ENCODE results near the gene ADAT2.
"Not testable (repeated sequence)": the region's sequence is repeated elsewhere in the genome, so short reads cannot be mapped to it uniquely, and the experiment has no call there.

The ADAT2 gene

GRCh38 chr6:143450453-143451371, at the start of gene ADAT2, which contains the start of gene PEX3:
TSS of gene ADAT2 (minus strand) at chr6:143450695. CDS start at chr6:143450658, 37 bp downstream.
TSS of gene PEX3 (plus strand) at chr6:143450805. CDS start at chr6:143451043, 238 bp downstream.
- DNase-seq = peak; percentile 94

DNA sequence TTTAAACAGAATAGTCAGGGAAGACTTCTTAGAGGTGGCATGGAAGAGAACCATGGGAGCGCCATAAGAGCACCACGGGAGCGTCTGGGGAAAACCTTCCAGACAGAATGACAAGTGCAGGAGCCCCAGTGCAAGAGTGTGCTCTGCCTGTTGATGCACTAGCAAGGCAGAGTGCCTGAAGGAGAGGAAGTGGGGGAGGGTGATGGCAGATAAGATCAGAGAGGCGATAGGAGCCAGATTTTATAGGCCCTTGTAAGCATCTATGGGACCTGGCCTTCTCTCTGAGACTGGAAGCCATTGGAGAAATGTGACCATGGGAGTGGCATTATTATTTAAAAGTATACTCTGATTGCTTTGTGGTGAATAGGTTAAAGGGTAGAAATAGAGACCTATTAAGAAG, 47.9 kb upstream of the ADAT2 start:
- peak; percentile 50 for DNase-seq

- no peak for DNase-seq
Observed at GRCh38 chr6:143496974-143497373, 46.5 kb upstream of the ADAT2 start.

GRCh38 chr6:143490775-143491174, 40.3 kb upstream of the ADAT2 start:
- no peak for DNase-seq

- no peak for DNase-seq
Observed at GRCh38 chr6:143490244-143490643, 39.7 kb upstream of the ADAT2 start.

GRCh38 chr6:143486752-143487151, 36.3 kb upstream of the ADAT2 start:
- no peak for DNase-seq

GRCh38 chr6:143485967-143486366, 35.5 kb upstream of the ADAT2 start:
- DNase-seq = no peak

DNA sequence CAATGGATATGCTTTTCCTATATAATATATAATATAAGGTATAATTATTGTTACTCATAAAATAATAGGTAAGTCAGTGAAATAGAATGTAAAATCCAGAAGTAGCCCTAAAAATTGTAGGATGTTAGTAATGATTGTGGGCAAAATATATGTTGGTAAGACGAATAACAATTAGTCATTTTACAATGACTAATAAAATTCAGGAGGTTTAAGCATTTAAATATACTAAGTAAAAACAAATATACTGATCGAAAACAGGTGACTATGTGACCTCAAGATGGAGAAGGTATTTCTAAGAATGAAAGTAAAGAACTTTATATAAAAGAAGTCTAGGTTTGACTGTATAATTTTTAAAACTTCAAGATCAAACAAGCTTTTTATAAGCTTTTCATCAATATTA, 32.1 kb upstream of the ADAT2 start:
- DNase-seq = no peak

DNA sequence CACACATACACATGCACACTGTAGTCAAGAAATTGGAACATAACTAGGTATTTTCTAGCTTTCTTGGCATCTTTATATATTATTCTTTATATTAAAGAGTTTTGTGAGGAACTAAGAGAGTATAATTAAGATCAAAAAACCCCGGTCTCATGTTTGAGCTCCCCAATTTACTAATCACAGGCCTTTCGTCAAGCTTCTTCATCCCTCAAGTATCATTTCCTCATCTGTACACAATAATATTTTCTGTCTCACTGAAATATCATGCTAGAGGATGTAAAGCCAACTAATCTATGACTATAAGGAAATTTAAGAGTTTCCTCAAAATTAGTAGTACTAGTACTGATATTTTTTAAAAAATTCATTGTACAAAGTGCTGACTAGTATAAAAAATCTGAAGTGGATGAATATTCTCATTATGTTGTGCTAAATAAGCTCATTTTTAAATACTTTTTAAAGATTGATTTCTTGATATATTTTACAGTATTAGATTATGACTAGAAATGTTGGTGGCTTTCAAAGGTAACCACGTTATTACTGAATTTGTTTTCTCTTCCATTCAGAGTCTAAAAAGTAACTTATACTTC, 28.1 kb upstream of the ADAT2 start:
- DNase-seq = no peak

- no peak for DNase-seq
Observed at GRCh38 chr6:143476545-143476944, 26.1 kb upstream of the ADAT2 start.

DNA sequence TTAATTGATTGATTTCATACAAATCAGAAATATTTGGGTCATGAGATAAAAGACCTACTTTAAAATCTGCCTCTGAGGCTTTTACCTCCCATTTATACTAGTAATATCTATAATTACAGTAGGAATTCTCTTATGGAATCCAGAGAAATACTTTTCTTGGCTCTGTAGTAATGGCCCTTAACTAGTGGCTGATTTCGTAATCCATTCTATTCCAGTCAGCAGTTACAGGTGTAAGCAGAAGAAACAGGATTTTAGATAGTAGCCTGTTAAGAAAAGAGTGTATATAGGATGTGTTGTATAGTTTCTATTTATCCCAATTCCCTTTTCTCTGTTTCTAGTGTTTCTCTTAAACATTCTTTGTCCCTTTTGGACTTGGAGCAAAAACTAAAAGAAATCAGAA, 21.3 kb upstream of the ADAT2 start:
- DNase-seq = no peak

DNA sequence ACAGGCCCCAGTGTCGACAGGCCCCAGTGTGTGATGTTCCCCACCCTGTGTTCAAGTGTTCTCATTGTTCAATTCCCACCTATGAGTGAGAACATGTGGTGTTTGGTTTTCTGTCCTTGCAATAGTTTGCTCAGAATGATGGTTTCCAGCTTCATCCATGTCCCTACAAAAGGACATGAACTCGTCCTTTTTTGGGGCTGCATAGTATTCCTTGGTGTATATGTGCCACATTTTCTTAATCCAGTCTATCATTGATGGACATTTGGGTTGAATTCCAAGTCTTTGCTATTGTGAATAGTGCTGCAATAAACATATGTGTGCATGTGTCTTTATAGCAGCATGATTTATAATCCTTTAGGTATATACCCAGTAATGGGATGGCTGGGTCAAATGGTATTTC, 18.3 kb upstream of the ADAT2 start:
- not testable (repeated sequence) for DNase-seq

DNA sequence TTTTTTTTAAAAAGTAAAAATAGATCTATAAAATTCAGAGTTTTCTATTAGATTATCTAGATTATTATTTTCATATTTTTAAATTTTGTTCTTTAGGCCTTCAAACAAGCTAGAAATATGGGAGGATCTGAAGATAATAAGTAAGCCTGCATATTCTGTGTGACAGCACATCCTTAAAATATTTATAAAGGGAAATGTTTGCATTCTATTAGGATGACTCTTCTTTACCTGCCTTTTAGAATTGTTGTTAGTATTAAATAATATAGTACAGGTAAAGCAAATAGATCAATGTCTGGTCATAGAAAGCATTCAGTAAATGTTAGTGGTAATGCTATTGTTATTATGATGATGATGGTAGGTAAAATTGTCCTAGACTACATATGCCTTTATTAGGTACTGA, 17.5 kb upstream of the ADAT2 start:
- DNase-seq = no peak

- no peak for DNase-seq
Observed at GRCh38 chr6:143465546-143465945, 15.1 kb upstream of the ADAT2 start.

DNA sequence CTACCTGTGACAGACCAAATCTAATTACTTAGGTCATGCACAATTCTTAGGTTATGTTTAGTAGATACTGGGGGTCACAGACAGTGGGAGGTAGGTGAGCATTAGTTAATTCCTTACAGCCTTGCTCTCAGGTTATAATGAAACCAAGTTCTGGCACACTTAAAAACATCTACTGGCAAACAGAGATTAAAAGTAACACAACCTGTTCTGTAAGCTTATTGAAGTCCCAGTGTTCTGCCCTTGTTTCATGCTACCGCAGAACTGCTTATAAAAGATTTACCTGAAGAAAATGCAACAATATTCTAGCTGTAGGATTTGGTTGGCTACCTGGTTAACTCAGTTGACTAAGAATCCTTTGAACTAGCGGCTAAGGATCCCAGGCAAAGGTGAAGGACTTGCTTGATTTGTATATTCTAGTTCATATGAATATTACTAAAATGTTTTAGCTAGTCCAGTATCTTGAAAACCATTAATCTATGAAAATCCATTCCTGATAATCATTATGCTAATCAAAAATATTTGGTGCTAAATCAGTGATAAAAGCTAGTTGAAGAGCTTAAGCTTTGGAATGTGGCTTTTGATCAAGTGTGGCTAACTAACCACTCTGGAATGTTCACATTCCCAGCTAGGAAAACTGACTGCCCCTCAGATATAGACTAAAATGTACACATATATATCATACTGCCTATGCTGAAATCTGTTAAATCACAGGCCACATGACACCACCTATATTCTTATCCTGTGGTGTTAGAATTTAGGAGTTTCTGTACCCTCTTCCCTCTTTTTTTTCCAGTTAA, 7.3 kb upstream of the ADAT2 start:
- DNase-seq = no peak

- no peak for DNase-seq
Observed at GRCh38 chr6:143451531-143451930, 1.0 kb upstream of the ADAT2 start.

- peak; percentile 27 for DNase-seq
Observed at GRCh38 chr6:143449714-143450452, 612 bp downstream of the ADAT2 start.

GRCh38 chr6:143449082-143449713, 1.3 kb downstream of the ADAT2 start:
- DNase-seq = no peak

- not testable (repeated sequence) for DNase-seq
Observed at GRCh38 chr6:143447865-143448264, 2.6 kb downstream of the ADAT2 start.

- DNase-seq = no peak
Observed at GRCh38 chr6:143443096-143443495, 7.4 kb downstream of the ADAT2 start.

DNA sequence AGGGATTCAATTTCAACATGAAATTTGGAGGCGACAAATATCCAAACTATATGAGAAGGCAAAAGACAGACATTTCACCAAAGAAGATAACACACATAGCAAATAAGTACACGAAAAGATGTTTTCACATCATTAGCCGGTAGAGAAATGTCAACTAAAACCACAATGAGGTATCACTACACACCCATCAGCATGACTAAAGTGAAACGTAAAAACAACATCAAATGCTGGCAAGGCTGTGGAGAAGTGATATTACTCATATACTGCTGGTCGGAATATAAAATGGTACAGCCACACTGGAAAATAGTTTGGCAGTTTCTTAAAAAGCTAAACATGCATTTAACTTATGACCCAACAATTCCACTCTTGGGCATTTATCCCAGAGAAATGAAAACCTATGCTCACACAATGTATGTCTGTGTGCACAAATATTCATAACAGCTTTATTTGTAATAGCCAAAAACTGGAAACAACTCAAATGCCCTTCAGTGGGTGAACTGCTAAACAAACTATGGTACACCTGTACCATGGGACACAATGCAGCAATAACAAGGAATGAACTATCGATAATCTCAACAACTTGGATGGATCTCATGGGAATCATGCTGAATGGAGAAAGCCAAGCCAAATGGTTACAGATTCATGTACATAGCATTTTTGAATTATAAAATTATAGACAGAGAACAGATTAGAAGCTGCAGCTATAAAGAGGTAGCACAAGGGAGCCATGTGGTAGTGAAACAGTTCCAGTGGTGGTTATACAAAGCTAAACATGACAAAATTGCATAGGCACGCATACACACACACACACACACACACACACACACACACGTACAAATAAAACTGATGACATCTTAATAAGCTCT, 8.6 kb downstream of the ADAT2 start:
- DNase-seq = no peak

Measured in CD4-positive, alpha-beta T cell treated with Interleukin-6 for 4 hours (primary cell).